Activated CD4-positive, alpha-beta T cell treated with anti-CD3 and anti-CD28 coated beads, Interleukin-2, amount 10 ng/mL, durations not matched to agents 24 days and 14 days (primary cell): ENCODE measurements around the gene ZNF641. TPM values are rescaled to one million over a fixed set of nuclear protein-coding genes. Genes with fewer than 3 reads are reported as not detected.

Source experiments
- DNase-seq: peaks from one replicate; pipeline ENCODE4 v3.0.0; 2022
- H3K27ac Mint-ChIP-seq: one replicate; pipeline ENCODE4 v1.8.0; 2022; ENCODE audit warnings: mild to moderate bottlenecking, mixed read lengths
- H3K27me3 Mint-ChIP-seq: one replicate; pipeline ENCODE4 v1.8.0; 2022; ENCODE audit warnings: mixed read lengths
- H3K36me3 Mint-ChIP-seq: one replicate; pipeline ENCODE4 v1.8.0; 2022; ENCODE audit warnings: low read depth, mild to moderate bottlenecking, mixed read lengths
- H3K4me1 Mint-ChIP-seq: one replicate; pipeline ENCODE4 v1.8.0; 2021; ENCODE audit warnings: mixed read lengths
- H3K4me3 Mint-ChIP-seq: one replicate; pipeline ENCODE4 v1.8.0; 2022; ENCODE audit warnings: mild to moderate bottlenecking, moderate library complexity, mixed read lengths
- H3K9me3 Mint-ChIP-seq: one replicate; pipeline ENCODE4 v1.8.0; 2021; ENCODE audit warnings: mixed read lengths
- intact Hi-C: fragments of 100-400 bp; cut with micrococcal nuclease; formaldehyde crosslinking; loops from one replicate; pipeline ENCODE4 v1.15.1; 2023
- total RNA-seq: library from RNA; stranded (reverse); gene quantifications from 2 replicates; pipeline ENCODE4 v1.2.3, GENCODE V29; 2022

The ZNF641 gene
- total RNA-seq, 1 donor from 2014 or later = 7.6 TPM

DNA sequence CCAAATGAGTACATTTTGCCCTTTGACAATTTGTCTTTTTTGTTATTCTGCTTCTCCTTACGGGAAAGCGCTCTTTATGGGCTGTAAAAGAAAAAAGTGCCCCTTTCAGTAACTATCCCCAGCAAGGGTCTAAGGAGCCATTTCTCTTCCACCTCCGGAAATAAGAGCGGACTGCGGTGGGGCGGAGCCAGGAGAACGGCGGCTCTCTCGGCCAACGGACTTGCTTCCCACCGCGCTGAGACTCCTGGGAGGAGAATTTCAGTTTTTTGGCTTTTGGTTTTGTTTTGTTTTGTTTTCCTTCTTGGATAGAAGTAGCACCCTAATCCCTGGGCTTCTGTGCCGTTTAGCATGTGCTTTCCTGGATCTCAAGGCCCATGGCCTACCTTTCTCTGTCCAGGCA is 43.5 kb downstream of the ZNF641 start:
- Mint-ChIP-seq H3K4me3 (no peak overlapping the region), H3K36me3 (no peaks in the 10 kb centered on the region), H3K27ac (no peak overlapping the region), H3K4me1 (no peaks in the 10 kb centered on the region), H3K27me3 (no peaks in the 10 kb centered on the region), H3K9me3 (no peaks in the 10 kb centered on the region)
- intact Hi-C loops = no loop called here
- no peak for DNase-seq

- Mint-ChIP-seq H3K4me3 (no peak overlapping the region), H3K27me3 (no peaks in the 10 kb centered on the region), H3K36me3 (no peaks in the 10 kb centered on the region), H3K9me3 (no peaks in the 10 kb centered on the region), H3K27ac (no peak overlapping the region), H3K4me1 (no peaks in the 10 kb centered on the region)
- intact Hi-C loops = no loop called here
- no peak for DNase-seq
Measured at GRCh38 chr12:48305190-48305589, 45.5 kb downstream of the ZNF641 start.

GRCh38 chr12:48302161-48302911 is 48.4 kb downstream of the ZNF641 start:
- intact Hi-C loops = no loop called here
- Mint-ChIP-seq H3K27ac (no peak overlapping the region), H3K27me3 (peaks cover 5% of the 10 kb centered on the region), H3K36me3 (no peaks in the 10 kb centered on the region), H3K4me1 (no peaks in the 10 kb centered on the region), H3K4me3 (no peak overlapping the region), H3K9me3 (no peaks in the 10 kb centered on the region)
- no peak for DNase-seq

DNA sequence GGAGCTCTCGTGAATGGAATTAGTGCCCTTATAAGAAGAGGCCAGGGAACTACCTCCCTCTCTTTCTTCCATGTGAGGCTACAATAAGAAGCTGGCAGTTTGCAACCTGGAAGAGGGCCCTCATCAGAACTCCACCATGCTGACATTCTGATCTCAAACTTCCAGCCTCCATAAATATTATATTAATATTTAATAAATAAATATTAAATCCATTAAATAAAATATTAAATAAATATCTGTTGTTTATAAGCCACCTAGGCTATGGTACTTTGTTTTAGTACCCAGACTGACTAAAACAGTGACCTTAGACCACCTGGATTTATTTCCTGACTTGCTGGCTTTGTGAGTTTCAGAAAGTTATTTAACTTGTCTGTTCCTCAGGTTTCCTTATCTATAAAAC is 49.9 kb downstream of the ZNF641 start:
- Mint-ChIP-seq H3K4me1 (peaks cover 12% of the 10 kb centered on the region), H3K27me3 (peaks cover 14% of the 10 kb centered on the region), H3K36me3 (no peaks in the 10 kb centered on the region), H3K9me3 (no peaks in the 10 kb centered on the region), H3K27ac (no peak overlapping the region), H3K4me3 (no peak overlapping the region)
- intact Hi-C loops = no loop called here
- DNase-seq = peak; percentile 21

- intact Hi-C loops = no loop called here
Measured at GRCh38 chr12:48296586-48297282, 54.0 kb downstream of the ZNF641 start.

GRCh38 chr12:48292040-48292439 is 58.7 kb downstream of the ZNF641 start:
- Mint-ChIP-seq H3K4me1 (peaks cover 9% of the 10 kb centered on the region), H3K36me3 (no peaks in the 10 kb centered on the region), H3K9me3 (peaks cover 2% of the 10 kb centered on the region), H3K4me3 (no peak overlapping the region), H3K27me3 (peaks cover 20% of the 10 kb centered on the region), H3K27ac (no peak overlapping the region)
- intact Hi-C loops = no loop called here
- DNase-seq = no peak

More at GRCh38 chr12:48296586-48297282, 54.0 kb downstream of the ZNF641 start:
- Mint-ChIP-seq H3K36me3 (no peaks in the 10 kb centered on the region), H3K27me3 (peaks cover 15% of the 10 kb centered on the region), H3K4me1 (peaks cover 12% of the 10 kb centered on the region), H3K9me3 (no peaks in the 10 kb centered on the region), H3K27ac (no peak overlapping the region), H3K4me3 (peak overlapping the region; percentile 82)
- DNase-seq = peak; percentile 78

DNA sequence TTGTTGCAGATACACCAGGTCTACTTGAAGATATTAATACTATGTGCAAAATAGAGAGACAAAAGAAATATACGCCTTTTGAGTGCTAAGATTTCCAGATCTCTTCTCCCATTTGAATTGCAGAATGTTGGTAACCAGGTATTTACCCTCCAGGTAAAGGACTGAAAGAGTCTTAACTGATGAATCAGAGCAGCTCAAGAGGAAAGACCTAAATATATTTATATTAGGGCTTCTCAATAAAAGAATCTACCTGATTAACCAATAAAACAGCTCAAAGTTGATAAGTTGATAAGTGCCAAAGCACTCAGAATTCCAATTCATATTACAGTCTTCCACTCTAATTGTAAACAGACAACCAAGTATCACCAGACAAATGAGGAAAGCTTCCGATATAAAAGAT is 59.2 kb downstream of the ZNF641 start:
- H3K4me1 Mint-ChIP-seq = peaks cover 4% of the 10 kb centered on the region
- H3K36me3 Mint-ChIP-seq = no peaks in the 10 kb centered on the region
- H3K9me3 Mint-ChIP-seq = peaks cover 4% of the 10 kb centered on the region
- no peak overlapping the region for H3K27ac Mint-ChIP-seq
- no peak for DNase-seq
- intact Hi-C loops = no loop called here
- peaks cover 16% of the 10 kb centered on the region for H3K27me3 Mint-ChIP-seq
- no peak overlapping the region for H3K4me3 Mint-ChIP-seq

DNA sequence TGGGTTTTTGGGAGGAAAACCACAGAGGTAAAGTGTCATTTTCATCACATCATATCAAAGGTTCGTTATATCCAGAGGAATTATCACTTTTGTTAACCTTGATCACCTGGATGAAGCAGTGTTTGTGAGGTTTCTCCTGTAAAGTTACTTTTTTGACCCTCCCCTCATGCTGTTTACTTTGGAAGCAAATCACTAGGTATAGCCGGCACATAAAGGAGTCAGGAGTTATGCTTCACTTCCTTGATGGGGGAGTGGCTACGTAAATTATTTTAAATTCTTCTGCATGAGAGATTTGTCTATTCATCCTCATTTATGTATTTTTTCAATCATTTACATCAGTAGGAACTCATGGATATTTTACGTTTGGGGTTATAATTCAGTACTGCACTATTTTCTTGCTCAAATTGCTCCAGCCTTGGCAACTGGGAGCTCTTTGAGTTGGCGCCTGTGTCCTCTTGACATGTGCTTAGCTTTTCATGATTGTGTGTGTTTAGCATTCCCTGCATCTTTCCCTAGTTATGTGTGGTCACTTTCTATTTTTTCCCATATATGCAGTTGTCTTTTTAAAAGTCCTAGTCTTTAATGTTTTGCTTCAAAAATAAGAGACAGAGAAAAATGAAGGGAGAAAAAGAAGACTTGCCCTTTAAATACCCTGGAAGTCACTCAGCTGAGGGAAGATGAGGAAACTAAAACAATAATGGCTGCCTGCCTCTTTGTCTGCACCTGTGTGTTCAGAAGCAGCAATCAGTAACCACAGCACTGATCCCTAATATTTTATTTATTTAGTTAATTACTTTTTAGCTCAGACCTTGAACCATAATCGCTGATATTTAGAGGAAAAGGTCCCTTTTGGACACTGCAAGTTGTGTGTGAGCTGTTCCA is 62.1 kb downstream of the ZNF641 start:
- peaks cover 14% of the 10 kb centered on the region for H3K27me3 Mint-ChIP-seq
- H3K9me3 Mint-ChIP-seq = peaks cover 13% of the 10 kb centered on the region
- intact Hi-C loops = no loop called here
- no peak overlapping the region for H3K27ac Mint-ChIP-seq
- H3K4me3 Mint-ChIP-seq = no peak overlapping the region
- DNase-seq = no peak
- H3K36me3 Mint-ChIP-seq = no peaks in the 10 kb centered on the region
- peaks cover 10% of the 10 kb centered on the region for H3K4me1 Mint-ChIP-seq

Other genes starting within 250 kb of the ZNF641 start
- 55.4 and 58.6 TPM in 2 replicates for gene SENP1, start 244.8 kb downstream of the ZNF641 start, total RNA-seq
- 87.3 and 93.2 TPM in 2 replicates for gene PFKM, start 231.6 kb downstream of the ZNF641 start, total RNA-seq
- gene ASB8, start 193.4 kb downstream of the ZNF641 start, total RNA-seq = 30.0 and 35.8 TPM in 2 replicates
- gene CCDC184, start 167.3 kb downstream of the ZNF641 start, total RNA-seq = 0.38 and 0.44 TPM in 2 replicates
- gene OR10AD1, start 147.6 kb downstream of the ZNF641 start, total RNA-seq = not detected in 2 replicates
- gene ANP32D, start 121.6 kb upstream of the ZNF641 start, total RNA-seq = not detected in 2 replicates
- not detected in 2 replicates for gene C12orf54, start 131.6 kb upstream of the ZNF641 start, total RNA-seq
- gene OR8S1, start 174.7 kb upstream of the ZNF641 start, total RNA-seq = not detected in 2 replicates
- gene LALBA, start 219.1 kb upstream of the ZNF641 start, total RNA-seq = not detected in 2 replicates